ENCODE measurements around the gene SVOP.

Gene SVOP

DNA sequence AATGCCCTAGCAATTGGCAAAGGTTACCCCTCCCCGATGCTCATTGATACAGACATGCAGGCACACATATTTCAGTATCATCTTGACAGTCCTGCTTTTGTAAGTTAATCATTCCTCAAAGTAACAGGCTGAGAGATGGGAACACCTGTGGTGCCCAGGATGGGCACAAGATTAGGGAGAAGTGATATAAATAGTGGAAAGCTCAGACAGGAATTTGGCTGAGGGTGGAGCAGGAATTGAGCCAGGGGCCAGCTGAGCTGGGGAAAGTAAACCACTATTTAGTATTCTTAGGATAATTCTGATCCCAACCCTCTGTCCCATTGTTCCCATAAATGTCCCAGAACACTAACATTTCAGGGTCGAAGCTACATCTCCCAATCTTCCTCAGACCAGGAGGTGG is 102.7 kb downstream of the SVOP start:
- ATAC-seq (ENCODE audit: low read depth), result no peak
- no peaks in the 10 kb centered on the region for H3K27me3 ChIP-seq (ENCODE audit: insufficient read depth, poor library complexity, severe bottlenecking)
- H3K9me3 ChIP-seq (ENCODE audit: severe bottlenecking), result no peaks in the 10 kb centered on the region
- H3K4me1 ChIP-seq (ENCODE audit: insufficient read depth, poor library complexity, severe bottlenecking), result no peaks in the 10 kb centered on the region
- no peak for DNase-seq (ENCODE audit: low spot score)
- no peak for TF ChIP-seq CTCF (IDR thresholded peaks at IDR 0.05; ENCODE audit: poor library complexity, severe bottlenecking)
- no peaks in the 10 kb centered on the region for H3K36me3 ChIP-seq (ENCODE audit: low read depth)
- H3K27ac ChIP-seq (ENCODE audit: poor library complexity, severe bottlenecking), result no peak overlapping the region
- H3K4me3 ChIP-seq (ENCODE audit: severe bottlenecking), result no peak overlapping the region

DNA sequence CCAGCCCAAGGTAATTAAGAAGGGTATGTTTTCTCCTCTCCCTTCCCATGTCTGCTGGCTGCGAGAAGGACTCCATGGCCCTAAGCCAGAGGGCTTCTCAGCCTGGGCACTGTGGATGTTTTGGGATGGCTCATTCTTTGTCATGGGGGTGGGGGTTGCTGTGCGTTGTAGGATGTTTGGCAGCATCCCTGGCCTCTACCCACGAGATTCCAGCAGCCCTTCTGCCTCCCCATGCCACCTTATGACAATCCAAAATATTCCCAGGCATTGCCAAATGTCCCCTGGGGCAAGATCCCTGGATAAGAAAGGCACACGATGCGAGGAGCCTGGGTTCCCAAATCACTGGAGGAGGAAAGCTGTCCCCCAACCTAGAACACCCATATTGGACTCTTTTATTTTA is 104.5 kb downstream of the SVOP start:
- H3K4me3 ChIP-seq (ENCODE audit: severe bottlenecking), result no peak overlapping the region
- H3K9me3 ChIP-seq (ENCODE audit: severe bottlenecking), result no peaks in the 10 kb centered on the region
- no peaks in the 10 kb centered on the region for H3K4me1 ChIP-seq (ENCODE audit: insufficient read depth, poor library complexity, severe bottlenecking)
- no peaks in the 10 kb centered on the region for H3K27me3 ChIP-seq (ENCODE audit: insufficient read depth, poor library complexity, severe bottlenecking)
- no peak for TF ChIP-seq CTCF (IDR thresholded peaks at IDR 0.05; ENCODE audit: poor library complexity, severe bottlenecking)
- H3K27ac ChIP-seq (ENCODE audit: poor library complexity, severe bottlenecking), result no peak overlapping the region
- DNase-seq (ENCODE audit: low spot score) (no peak), ATAC-seq (ENCODE audit: low read depth) (no peak)
- no peaks in the 10 kb centered on the region for H3K36me3 ChIP-seq (ENCODE audit: low read depth)

DNA sequence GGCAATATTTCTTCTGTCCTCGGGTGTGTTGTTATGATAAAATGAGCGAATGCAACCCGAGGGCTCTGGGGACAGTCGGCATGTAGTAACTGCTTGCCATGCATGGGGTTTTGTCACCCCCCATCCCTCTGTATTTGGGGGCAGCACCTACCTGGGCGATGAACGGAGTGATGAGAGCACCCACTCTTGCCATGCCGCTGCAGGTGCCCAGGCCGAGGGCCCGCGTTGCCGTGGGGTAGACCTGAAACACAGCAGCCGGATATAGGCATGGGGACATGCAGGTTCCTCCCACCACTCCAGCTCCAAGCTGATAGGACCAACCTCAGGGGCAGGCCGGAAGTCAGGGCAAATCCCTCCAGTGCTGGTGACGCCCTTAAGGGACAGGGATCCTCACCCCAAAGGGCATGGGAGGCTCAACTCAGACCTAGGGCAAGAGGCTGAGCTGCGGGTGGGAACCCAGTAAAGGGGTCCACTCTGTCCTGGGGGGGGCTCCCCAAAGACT is 105.2 kb downstream of the SVOP start:
- H3K27me3 ChIP-seq (ENCODE audit: insufficient read depth, poor library complexity, severe bottlenecking), result no peaks in the 10 kb centered on the region
- no peaks in the 10 kb centered on the region for H3K36me3 ChIP-seq (ENCODE audit: low read depth)
- no peak overlapping the region for H3K4me3 ChIP-seq (ENCODE audit: severe bottlenecking)
- no peaks in the 10 kb centered on the region for H3K9me3 ChIP-seq (ENCODE audit: severe bottlenecking)
- DNase-seq (ENCODE audit: low spot score) (no peak), ATAC-seq (ENCODE audit: low read depth) (no peak)
- H3K4me1 ChIP-seq (ENCODE audit: insufficient read depth, poor library complexity, severe bottlenecking), result no peaks in the 10 kb centered on the region
- H3K27ac ChIP-seq (ENCODE audit: poor library complexity, severe bottlenecking), result no peak overlapping the region
- no peak for TF ChIP-seq CTCF (IDR thresholded peaks at IDR 0.05; ENCODE audit: poor library complexity, severe bottlenecking)

- no peaks in the 10 kb centered on the region for H3K36me3 ChIP-seq (ENCODE audit: low read depth)
- H3K9me3 ChIP-seq (ENCODE audit: severe bottlenecking), result no peaks in the 10 kb centered on the region
- ATAC-seq (ENCODE audit: low read depth), result 0 out of 3 replicates have a peak, but pooled peaks have one; percentile 14
- no peaks in the 10 kb centered on the region for H3K4me1 ChIP-seq (ENCODE audit: insufficient read depth, poor library complexity, severe bottlenecking)
- no peak for TF ChIP-seq CTCF (IDR thresholded peaks at IDR 0.05; ENCODE audit: poor library complexity, severe bottlenecking)
- DNase-seq (ENCODE audit: low spot score), result no peak
- H3K27ac ChIP-seq (ENCODE audit: poor library complexity, severe bottlenecking), result no peak overlapping the region
- H3K4me3 ChIP-seq (ENCODE audit: severe bottlenecking), result no peak overlapping the region
- no peaks in the 10 kb centered on the region for H3K27me3 ChIP-seq (ENCODE audit: insufficient read depth, poor library complexity, severe bottlenecking)
These were observed 106.7 kb downstream of the SVOP start for GRCh38 chr12:108914121-108914531.

- Histone ChIP-seq H3K4me1 (ENCODE audit: insufficient read depth, poor library complexity, severe bottlenecking) (no peaks in the 10 kb centered on the region), H3K9me3 (ENCODE audit: severe bottlenecking) (no peaks in the 10 kb centered on the region), H3K27ac (ENCODE audit: poor library complexity, severe bottlenecking) (no peak overlapping the region), H3K27me3 (ENCODE audit: insufficient read depth, poor library complexity, severe bottlenecking) (no peaks in the 10 kb centered on the region), H3K4me3 (ENCODE audit: severe bottlenecking) (no peak overlapping the region), H3K36me3 (ENCODE audit: low read depth) (no peaks in the 10 kb centered on the region)
- TF ChIP-seq CTCF (IDR thresholded peaks at IDR 0.05; ENCODE audit: poor library complexity, severe bottlenecking), result no peak
- ATAC-seq (ENCODE audit: low read depth) (no peak), DNase-seq (ENCODE audit: low spot score) (no peak)
These were observed 108.5 kb downstream of the SVOP start for GRCh38 chr12:108912361-108912760.

Data from RWPE2 (cell line).